RWPE1 (cell line): ENCODE measurements around the gene CES1.

Source experiments
- CTCF ChIA-PET: fragments of 350-600 bp; sonication (Branson Sonifier 250); formaldehyde crosslinking; extraction: SDS; loops from one replicate; lab custom pipeline; 2021; lab: Yijun Ruan, JAX
- POLR2A ChIA-PET: fragments of 400-600 bp; formaldehyde crosslinking; extraction: SDS; loops from one replicate; lab custom pipeline; 2020; ENCODE audit warnings: antibody characterized with exemption; ENCODE audit not compliant: low non-redundant PET; lab: Yijun Ruan, JAX
- DNase-seq: peaks from one replicate; pipeline ENCODE4 v3.0.0; 2012; ENCODE audit warnings: low spot score
- H3K27ac ChIP-seq: fragments of 450-650 bp; 2 replicates; pipeline ENCODE4 v1.5.1; 2017
- CTCF ChIP-seq: fragments of 450-650 bp; conservative IDR thresholded peaks from 2 replicates; pipeline ENCODE4 v1.5.1; 2017; ENCODE audit warnings: low read depth, mild to moderate bottlenecking

CES1 gene

GRCh38 chr16:55832773-55833691, at the start of gene CES1:
CES1 (minus strand) TSS chr16:55833096; CDS start chr16:55833055, 41 bp downstream.
- ChIA-PET CTCF (interaction anchor here (0.7 kb wide), 1 partner anchor 49 kb away, joined by 3 read pairs; no protein-coding TSS in a partner anchor), POLR2A (no interaction called here)
- DNase-seq: no peak
- no peak within 1 kb of the TSS for H3K27ac ChIP-seq
- TF ChIP-seq CTCF: no peak

- H3K27ac ChIP-seq: no peak overlapping the region
- DNase-seq: no peak
- CTCF ChIA-PET: no interaction called here
- POLR2A ChIA-PET: no interaction called here
- TF ChIP-seq CTCF: no peak
Measured at GRCh38 chr16:55876854-55877253, 44.0 kb upstream of the CES1 start.

GRCh38 chr16:55875273-55875672, 42.4 kb upstream of the CES1 start, which contains the start of gene CES5A:
CES5A (minus strand) TSS chr16:55875373; CDS start chr16:55875221, 152 bp downstream.
- ChIA-PET CTCF (interaction anchor here (0.5 kb wide), 1 partner anchor 68 kb away, joined by 3 read pairs; no protein-coding TSS in a partner anchor), POLR2A (no interaction called here)
- DNase-seq: no peak
- no peak within 1 kb of the TSS for H3K27ac ChIP-seq
- no peak for TF ChIP-seq CTCF

GRCh38 chr16:55873122-55873521, 40.2 kb upstream of the CES1 start:
- CTCF ChIA-PET: no interaction called here
- POLR2A ChIA-PET: no interaction called here
- no peak for TF ChIP-seq CTCF
- DNase-seq: no peak
- no peak overlapping the region for H3K27ac ChIP-seq

GRCh38 chr16:55872130-55872529, 39.2 kb upstream of the CES1 start:
- ChIA-PET POLR2A (no interaction called here), CTCF (interaction anchor here (0.9 kb wide), 1 partner anchor 407 kb away, joined by 3 read pairs; no protein-coding TSS in a partner anchor)
- no peak overlapping the region for H3K27ac ChIP-seq
- no peak for TF ChIP-seq CTCF
- DNase-seq: no peak

GRCh38 chr16:55871411-55872038, 38.6 kb upstream of the CES1 start:
- ChIA-PET CTCF (interaction anchor here (0.9 kb wide), 1 partner anchor 406 kb away, joined by 3 read pairs; no protein-coding TSS in a partner anchor), POLR2A (no interaction called here)
- no peak for DNase-seq
- H3K27ac ChIP-seq: no peak overlapping the region
- TF ChIP-seq CTCF: no peak
